Adrenal gland (tissue), 12 donors: ENCODE measurements around the gene MAP7D1. TPM values are rescaled to one million over a fixed set of nuclear protein-coding genes. Genes with fewer than 3 reads are reported as not detected.

Experiments
- DNase-seq, 7 donors: peaks; one replicate each; pipeline ENCODE4 v3.0.0-alpha.2; 2019 to 2020
- H3K27ac ChIP-seq, 5 donors: fragments of 200-600 bp; sonication (generic) in 4 of 5; 1 replicate in 3 of 5; 2 replicates in 2 of 5; pipeline versions ENCODE4 v1.5.1 to v1.8.0; 2016 to 2020; ENCODE audit warnings: mild to moderate bottlenecking in 1 of 5
- H3K27me3 ChIP-seq: fragments of 200-600 bp; 2 replicates; pipeline ENCODE4 v1.8.0; 2021
- H3K36me3 ChIP-seq, 2 donors: fragments of 200-600 bp; replicated peaks in 1 of 2; 1 replicate in 1 of 2; 2 replicates in 1 of 2; pipeline versions ENCODE4 v1.5.1 to v1.8.0; 2018 to 2022
- H3K4me1 ChIP-seq, 2 donors: fragments of 200-600 bp; replicated peaks in 1 of 2; 1 replicate in 1 of 2; 2 replicates in 1 of 2; pipeline versions ENCODE4 v1.5.1 to v1.8.0; 2018 to 2021
- H3K4me3 ChIP-seq, 4 donors: fragments of 200-600 bp; sonication (generic) in 3 of 4; one replicate each; pipeline ENCODE4 v1.5.1; 2016 to 2018
- H3K9me3 ChIP-seq, 3 donors: fragments of 200-600 bp; sonication (generic) in 1 of 3; replicated peaks in 1 of 3; 1 replicate in 2 of 3; 2 replicates in 1 of 3; pipeline versions ENCODE4 v1.5.1 to v1.8.0; 2016 to 2021
- CTCF ChIP-seq, 6 experiments: fragments of 450-650 bp in 4 of 6; fragments of 200-600 bp in 2 of 6; sonication (generic) in 1 of 6; IDR thresholded peaks; 1 replicate in 5 of 6; 2 replicates in 1 of 6; pipeline versions ENCODE4 v1.5.1 to v1.8.0; 2016 to 2021; ENCODE audit warnings: antibody characterized with exemption in 6 of 6, mild to moderate bottlenecking in 2 of 6, moderate library complexity in 1 of 6
- POLR2A ChIP-seq, 2 donors: fragments of 450-650 bp; IDR thresholded peaks; one replicate each; pipeline ENCODE4 v1.6.1; 2017; ENCODE audit warnings: antibody characterized with exemption in 2 of 2, mild to moderate bottlenecking in 2 of 2, moderate library complexity in 1 of 2
- WGBS, 4 donors: extraction: QIAGEN DNeasy Blood & Tissue Kit in 2 of 4; methylation state at CpG; one replicate each; pipeline versions ENCODE4 v1.1.5 to v1.1.7; 2013 to 2017; 5-methylcytosine and 5-hydroxymethylcytosine counted together
- intact Hi-C, 2 donors: fragments of 100-400 bp; cut with DNase I; formaldehyde crosslinking; loops; one replicate each; pipeline versions ENCODE4 v1.14.1 to v1.15.0; 2022 to 2023
- polyA plus RNA-seq, 3 donors: library from polyadenylated mRNA; stranded (reverse); fragments of 200-250 nt in 2 of 3; fragments of 350-450 nt in 1 of 3; fragmentation: Illumina TruSeq in 1 of 3; extraction: RNeasy Lipid Tissue Mini Kit (QIAGEN cat#74804) in 1 of 3; gene quantifications; one replicate each; pipeline ENCODE4 v1.2.3, GENCODE V29; 2013 to 2014
- total RNA-seq, 9 donors: library from RNA; depleted of rRNA in 4 of 9; stranded (reverse); fragments of >200 nt in 4 of 9; fragments of 120-200 nt in 1 of 9; fragmentation: NEBNext Ultra II Directional in 1 of 9; extraction: Animal tissue kit (Norgen Biotek cat#: 25700) in 1 of 9; gene quantifications; one replicate each; pipeline versions ENCODE4 v1.1.0 to v1.2.4, GENCODE V29; 2013 to 2023
- donor health status: healthy with polysubstance abuse.
- donor health status: Bipolar disorder and iron deficiency.
- donor health status: DM: yes; HTN: yes; CAD: no.
- donor health status: DM: no; HTN: no; CAD: no.
- donor health status: DM: no; HTN: no; CAD: no.
- donor health status: DM: yes; HTN: yes; CAD: no.

The MAP7D1 gene
- total and polyA plus RNA-seq, 12 donors = 11.8 to 121 (median 68.3) TPM

DNA sequence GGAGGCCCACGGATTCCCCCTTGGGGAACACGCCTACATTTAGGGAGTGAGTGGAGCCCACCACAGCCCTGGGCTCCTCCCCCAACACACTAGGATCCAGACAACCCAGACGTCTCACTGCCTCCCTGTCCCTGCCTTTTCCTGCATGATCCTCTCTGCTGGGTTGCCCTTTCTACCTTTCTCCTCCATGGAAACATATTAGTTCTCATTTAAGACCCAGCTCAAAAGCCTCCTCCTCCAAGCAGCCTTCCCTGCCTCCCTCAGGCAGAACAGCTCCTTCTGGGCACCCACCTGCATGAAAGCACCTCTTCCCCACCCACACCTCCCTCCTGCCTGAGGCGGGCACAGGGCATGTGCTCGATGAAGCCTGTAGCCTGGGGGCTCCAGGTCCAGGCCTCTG is 41.6 kb upstream of the MAP7D1 start:
- no peaks in the 10 kb centered on the region for H3K27me3 ChIP-seq
- no peaks in the 10 kb centered on the region for H3K4me1 ChIP-seq
- intact Hi-C loops = no loop called here
- no peaks in the 10 kb centered on the region for H3K36me3 ChIP-seq
- no peak overlapping the region for H3K4me3 ChIP-seq
- 63 to 77% (median 70%) methylated on average over 5 of the region's 5 CpGs for WGBS, 4 donors
- TF ChIP-seq CTCF (IDR thresholded peaks at IDR 0.05) = no peak
- TF ChIP-seq POLR2A (IDR thresholded peaks at IDR 0.05) = no peak
- peak overlapping the region in 1 of 5 donors; percentile 26 for H3K27ac ChIP-seq
- no peak for DNase-seq
- no peaks in the 10 kb centered on the region for H3K9me3 ChIP-seq

- H3K27ac ChIP-seq = peak overlapping the region in 1 of 5 donors; percentile 37
- no peak for DNase-seq
- H3K36me3 ChIP-seq = no peaks in the 10 kb centered on the region
- H3K9me3 ChIP-seq = no peaks in the 10 kb centered on the region
- intact Hi-C loops = no loop called here
- H3K4me1 ChIP-seq = no peaks in the 10 kb centered on the region
- 60 to 82% (median 75%) methylated on average over 12 to 18 of the region's 18 CpGs for WGBS, 4 donors
- no peak overlapping the region for H3K4me3 ChIP-seq
- H3K27me3 ChIP-seq = no peaks in the 10 kb centered on the region
- TF ChIP-seq CTCF (IDR thresholded peaks at IDR 0.05) (no peak), POLR2A (IDR thresholded peaks at IDR 0.05) (no peak)
Measured at GRCh38 chr1:36115200-36115669, 40.7 kb upstream of the MAP7D1 start.

- WGBS, 4 donors = 61 to 76% (median 75%) methylated on average over 5 of the region's 5 CpGs
- Histone ChIP-seq H3K4me1 (no peaks in the 10 kb centered on the region), H3K4me3 (no peak overlapping the region), H3K9me3 (no peaks in the 10 kb centered on the region), H3K36me3 (no peaks in the 10 kb centered on the region), H3K27ac (no peak overlapping the region), H3K27me3 (no peaks in the 10 kb centered on the region)
- intact Hi-C loops = no loop called here
- no peak for TF ChIP-seq POLR2A (IDR thresholded peaks at IDR 0.05)
- TF ChIP-seq CTCF (IDR thresholded peaks at IDR 0.05) = no peak
- no peak for DNase-seq
Measured at GRCh38 chr1:36115931-36116330, 40.0 kb upstream of the MAP7D1 start.

GRCh38 chr1:36116901-36117300 is 39.1 kb upstream of the MAP7D1 start:
- no peak for DNase-seq
- no peak for TF ChIP-seq POLR2A (IDR thresholded peaks at IDR 0.05)
- TF ChIP-seq CTCF (IDR thresholded peaks at IDR 0.05) = no peak
- H3K4me3 ChIP-seq = no peak overlapping the region
- 85 to 96% (median 88%) methylated on average over 5 of the region's 5 CpGs; no CpG with 5 or more reads in 1 of the 4 donors for WGBS, 4 donors
- H3K9me3 ChIP-seq = no peaks in the 10 kb centered on the region
- no peaks in the 10 kb centered on the region for H3K36me3 ChIP-seq
- intact Hi-C loops = no loop called here
- H3K27ac ChIP-seq = no peak overlapping the region
- no peaks in the 10 kb centered on the region for H3K27me3 ChIP-seq
- no peaks in the 10 kb centered on the region for H3K4me1 ChIP-seq
